NCI-H128 (cell line): Measurements from ENCODE around the gene DMAC1.
A peak's percentile ranks its signal among the peaks of the same experiment; 100 is the strongest.

Source experiments
- DNase-seq: peaks from one replicate; lab custom pipeline; 2025; ENCODE audit not compliant: unreplicated experiment; lab: John Stamatoyannopoulos, UW

DMAC1 gene

DNA sequence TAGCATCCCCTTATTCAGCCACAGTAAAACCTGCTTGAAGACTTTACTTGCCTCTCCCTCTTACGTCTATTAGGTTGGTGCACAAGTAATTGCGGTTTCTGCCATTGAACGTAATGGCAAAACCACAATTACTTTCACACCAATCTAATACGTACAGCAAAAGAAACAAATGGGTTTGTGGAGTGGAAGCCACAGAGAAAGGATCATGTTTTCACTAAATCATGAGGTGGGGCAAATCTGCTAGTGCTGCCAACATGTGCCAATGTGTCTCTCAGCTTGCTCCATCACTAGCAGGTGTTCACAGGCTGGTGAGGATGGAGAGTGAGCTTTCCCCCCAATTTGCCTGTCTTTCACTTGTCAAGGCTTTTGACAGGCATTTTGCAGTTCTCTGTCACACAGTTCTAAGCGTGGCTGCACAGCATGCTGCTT lies 15.9 kb downstream of the DMAC1 start:
- DNase-seq: no peak

DNA sequence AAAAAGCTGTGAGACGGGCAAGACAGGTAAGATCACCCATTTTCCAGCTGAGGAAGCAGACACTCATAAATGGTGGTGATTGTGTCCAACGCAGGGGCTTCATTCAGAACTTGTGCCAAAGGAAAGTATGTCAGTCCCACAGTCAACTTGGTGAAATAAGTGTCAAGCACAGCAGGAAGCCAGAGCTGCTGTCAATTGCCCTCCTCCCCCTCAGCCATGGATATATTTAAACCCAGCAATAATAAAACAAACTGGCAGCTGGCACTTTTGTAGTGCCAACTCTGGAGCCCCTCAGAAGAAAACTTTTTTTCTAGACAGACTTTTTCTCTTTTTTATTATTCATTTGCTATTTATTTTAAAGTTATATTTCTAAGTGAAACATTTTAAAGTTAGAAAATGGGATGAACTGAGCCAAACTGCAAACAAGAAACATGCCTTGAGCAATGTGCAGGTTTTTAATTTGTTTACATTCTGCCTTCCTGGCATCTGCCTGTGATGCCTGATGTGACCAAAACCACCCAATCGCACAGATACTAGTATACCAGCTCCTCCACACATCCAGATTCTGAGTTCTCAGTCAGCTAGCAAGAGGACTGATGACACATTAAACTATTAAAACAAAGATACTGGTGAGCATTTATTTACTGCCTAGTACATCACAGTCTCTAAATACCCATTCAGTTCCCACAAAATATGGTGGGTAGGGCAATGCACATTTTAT lies 17.0 kb downstream of the DMAC1 start:
- no peak for DNase-seq

DNA sequence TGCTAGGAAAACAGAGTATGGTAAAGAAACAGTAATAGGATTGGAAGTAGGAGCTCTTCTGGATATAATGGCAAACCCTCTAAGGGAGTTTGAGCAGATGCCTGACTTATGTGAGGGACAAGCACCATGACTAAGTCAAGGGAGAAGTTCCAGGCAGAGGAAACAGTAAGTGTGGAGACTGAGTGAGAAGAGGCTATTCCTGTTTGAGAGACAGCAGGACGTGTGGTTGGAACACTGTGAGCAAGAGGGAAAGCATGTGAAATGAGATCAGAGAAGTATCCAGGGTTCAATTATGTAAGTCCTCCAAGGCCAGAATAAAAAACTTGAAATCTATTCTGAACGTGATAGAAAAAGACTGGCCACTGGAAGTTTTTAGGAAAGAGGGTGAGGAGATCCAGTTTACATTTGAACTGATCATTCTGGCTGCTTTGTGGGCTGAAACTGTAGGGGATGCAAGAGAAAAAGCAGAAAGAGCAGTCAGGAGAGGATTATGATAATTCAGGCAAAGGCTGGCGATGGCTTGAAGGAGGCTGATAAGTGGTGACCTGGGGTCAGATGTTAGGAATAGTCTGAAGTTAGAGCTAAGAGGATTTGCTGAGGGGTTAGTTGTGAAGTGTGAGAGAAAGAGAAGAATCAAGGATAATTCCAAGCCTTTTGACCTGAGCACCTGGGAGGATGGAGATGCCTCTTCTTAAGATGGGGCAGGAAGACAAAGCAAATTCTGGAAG lies 19.2 kb downstream of the DMAC1 start:
- no peak for DNase-seq

DNA sequence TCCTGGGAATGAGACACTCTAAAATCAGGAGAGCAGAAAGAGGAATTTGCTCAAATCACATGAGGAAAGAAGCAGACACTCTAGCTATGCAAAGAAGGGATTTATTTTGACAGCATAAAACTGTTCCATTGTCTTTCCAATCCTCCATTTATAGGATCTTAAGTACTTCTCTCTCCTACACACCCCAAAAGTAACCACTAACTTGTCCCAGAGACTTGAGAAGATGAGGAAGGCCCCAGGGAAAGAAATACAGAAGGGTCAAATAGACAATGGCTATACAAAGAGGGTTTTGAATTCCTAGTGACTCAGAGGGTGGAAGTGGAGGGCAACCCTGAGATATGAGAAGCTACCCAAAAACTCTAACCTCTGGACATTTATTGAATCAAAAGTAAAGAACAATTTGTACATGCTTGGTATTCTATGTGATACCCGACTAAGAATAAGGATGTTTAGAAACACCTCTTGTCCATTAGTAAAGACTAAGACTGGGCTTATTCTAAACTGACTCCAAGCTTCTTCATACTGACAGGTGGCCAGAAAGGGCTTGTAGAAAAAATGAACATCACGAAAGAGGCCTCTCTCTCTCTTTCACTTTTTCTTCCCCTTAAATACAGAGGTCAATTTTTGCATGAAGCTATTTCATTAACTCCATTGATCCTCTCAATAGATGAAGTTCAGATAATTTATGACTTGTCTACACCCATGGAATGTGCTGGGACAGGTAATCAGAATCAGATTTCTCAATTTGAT lies 20.6 kb downstream of the DMAC1 start:
- no peak for DNase-seq

DNA sequence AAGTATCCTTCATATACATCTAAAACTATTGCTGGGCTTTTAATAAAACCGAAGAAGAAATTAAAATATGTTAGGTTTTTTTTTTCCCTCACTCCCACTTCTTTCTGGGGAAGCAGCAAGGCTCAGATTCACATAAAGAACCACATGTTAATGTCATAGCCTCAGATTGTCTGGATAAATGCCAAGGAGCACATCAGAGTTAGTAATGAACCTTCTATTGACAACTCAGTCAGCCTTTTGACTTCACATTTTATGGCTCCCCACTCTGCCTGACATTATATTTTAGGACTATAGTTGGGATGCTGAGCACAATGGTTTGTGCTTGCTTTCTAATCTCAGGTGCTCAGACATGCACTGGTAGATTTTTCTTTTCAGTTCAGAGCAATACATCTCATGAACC lies 21.8 kb downstream of the DMAC1 start:
- peak; percentile 92 for DNase-seq

DNA sequence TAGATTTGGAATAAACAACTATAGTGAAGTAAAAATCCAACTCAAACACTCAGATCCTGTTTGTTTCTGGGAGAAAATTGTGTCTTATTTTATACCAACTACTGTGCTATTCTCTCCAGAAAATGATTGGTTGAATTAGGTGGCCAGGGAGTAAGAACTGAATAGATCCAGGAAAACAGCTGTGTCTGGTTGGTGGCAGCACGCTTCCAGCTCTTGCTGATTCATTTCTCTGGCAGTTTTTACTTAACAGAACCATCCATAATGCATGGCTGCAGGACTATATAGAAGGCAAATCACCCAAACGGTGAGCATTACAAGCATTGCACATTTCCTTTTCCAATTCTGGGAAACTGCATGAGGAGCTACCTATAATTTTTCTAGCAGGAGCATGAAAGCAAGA lies 29.5 kb downstream of the DMAC1 start:
- DNase-seq: no peak

DNA sequence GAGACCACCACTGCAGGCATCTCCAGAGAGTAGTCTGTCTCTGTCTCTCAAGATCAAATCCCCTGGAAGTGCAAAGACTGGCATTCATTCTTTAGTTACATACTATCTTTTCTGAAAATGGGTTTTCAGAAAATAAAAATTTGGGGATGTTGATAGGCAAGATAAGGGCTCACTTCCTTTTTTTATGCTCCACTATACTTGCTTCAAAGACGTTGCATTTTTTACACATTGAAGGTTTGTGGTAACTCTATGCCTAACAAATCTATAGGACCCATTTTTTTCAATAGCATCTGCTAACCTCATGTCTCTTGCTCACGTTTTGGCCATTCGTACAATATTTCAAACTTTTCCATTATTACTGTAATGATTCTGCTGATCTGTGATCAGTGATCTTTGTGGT lies 37.0 kb downstream of the DMAC1 start:
- DNase-seq: no peak

DNA sequence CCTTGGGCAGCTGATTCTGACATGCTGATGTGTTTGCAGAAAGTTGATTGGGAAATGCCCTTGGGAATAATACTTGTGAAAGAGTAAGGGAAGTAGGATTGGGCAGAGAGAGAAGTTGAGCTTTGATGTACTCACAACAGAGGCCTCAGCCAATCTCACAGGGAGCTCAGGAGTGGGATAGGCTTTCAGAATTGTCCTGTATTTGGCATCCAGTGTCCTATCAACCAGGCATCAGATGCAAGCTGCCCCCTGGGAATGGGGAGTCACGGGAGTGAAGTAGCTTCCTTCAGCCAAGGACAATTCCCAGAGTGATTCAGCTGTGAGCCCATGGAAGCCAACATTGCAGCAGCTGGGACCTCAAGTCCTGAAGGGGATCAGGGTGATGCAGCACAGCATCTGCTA lies 39.6 kb downstream of the DMAC1 start:
- no peak for DNase-seq

DNA sequence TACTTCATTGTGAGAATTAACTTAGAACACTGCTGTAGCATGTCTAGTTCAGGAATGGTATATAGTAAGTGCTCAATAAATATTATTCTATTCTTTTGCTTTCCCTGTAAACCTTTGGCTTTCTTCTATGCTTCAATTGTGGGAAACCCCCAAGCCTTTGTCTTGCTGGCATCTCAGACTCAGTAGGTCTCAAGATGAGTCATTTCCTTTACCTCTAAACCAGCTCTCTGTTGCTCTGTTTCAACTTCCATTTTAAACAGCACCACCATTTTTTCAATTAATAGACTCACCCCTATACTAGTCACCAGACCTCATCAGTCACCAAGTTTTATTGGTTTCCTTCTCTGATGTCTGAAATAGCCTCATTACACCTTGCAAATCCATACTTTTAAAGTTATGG lies 43.5 kb downstream of the DMAC1 start:
- DNase-seq: no peak

DNA sequence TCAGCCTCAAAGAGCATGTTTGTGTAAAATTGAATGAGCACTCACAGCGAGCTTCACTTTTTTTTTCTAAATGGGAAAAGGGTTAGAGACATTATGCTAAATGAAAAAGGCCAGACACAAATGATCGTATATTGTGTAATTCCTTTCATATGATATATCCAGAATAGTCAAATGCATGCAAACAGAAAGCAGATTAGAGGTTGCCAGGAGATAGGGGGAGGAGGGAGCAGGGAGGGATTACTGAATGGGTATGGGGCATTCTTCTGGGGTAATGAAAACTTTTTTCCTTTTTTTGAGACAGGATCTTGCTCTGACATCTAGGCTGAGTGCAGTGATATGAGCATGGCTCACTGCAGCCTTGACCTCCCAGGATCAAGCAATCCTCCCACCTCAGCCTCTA lies 47.1 kb downstream of the DMAC1 start:
- no peak for DNase-seq
